ENCODE measurements around the gene CHCHD3.

The CHCHD3 gene

DNA sequence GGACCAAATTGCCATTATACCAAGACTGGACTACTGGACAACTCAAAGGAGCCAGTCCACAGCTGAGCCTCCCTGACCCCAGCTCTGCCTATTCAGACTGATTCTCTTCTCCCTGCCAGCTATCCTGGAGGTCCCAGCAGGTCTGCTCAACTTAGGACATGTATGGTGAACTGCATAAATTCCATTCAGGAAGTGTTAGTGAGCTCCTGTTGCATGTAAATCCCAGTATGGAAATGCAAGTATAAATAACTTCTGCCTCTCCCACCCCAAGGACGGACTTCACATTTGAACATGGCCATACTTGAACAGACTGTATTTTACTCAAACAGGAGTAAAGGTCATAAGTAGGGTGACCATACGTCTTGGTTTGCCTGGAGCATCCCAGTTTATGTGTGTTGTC lies 128.4 kb downstream of the CHCHD3 start:
- no peak for TF ChIP-seq CTCF (IDR thresholded peaks at IDR 0.05; ENCODE audit: insufficient read depth, low read length, poor library complexity, severe bottlenecking)
- Histone ChIP-seq H3K4me3 (replicated peaks; ENCODE audit: low read depth, low read length) (no peak overlapping the region), H3K27me3 (replicated peaks; ENCODE audit: control insufficient read depth, insufficient read depth, low read length) (no peaks in the 10 kb centered on the region), H3K36me3 (ENCODE audit: control insufficient read depth, insufficient read depth, low read length) (no peaks in the 10 kb centered on the region)
- no peak for DNase-seq (ENCODE audit: extremely low read depth, insufficient read length)

- Histone ChIP-seq H3K36me3 (ENCODE audit: control insufficient read depth, insufficient read depth, low read length) (no peaks in the 10 kb centered on the region), H3K4me3 (replicated peaks; ENCODE audit: low read depth, low read length) (no peak overlapping the region), H3K27me3 (replicated peaks; ENCODE audit: control insufficient read depth, insufficient read depth, low read length) (no peaks in the 10 kb centered on the region)
- no peak for TF ChIP-seq CTCF (IDR thresholded peaks at IDR 0.05; ENCODE audit: insufficient read depth, low read length, poor library complexity, severe bottlenecking)
- DNase-seq (ENCODE audit: extremely low read depth, insufficient read length) = no peak
Observed at GRCh38 chr7:132950725-132951124, 131.2 kb downstream of the CHCHD3 start.

DNA sequence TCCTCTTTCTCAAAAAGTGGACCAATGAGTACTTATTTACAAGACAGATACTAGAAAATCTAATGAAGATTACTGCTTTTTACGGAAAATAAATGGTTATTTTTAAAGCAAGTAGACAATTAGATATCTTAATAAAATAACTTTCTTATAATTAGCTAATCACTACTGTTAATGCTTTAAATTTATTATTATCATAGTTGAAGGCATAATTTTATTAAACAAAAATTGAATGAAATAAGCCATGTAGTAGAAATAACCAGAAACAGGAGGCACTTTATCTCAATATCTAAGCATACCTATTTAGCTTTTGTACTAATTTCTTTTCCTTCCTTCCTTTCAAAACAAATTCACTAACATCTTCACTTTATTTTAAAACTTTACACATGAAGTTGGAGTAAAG lies 134.9 kb downstream of the CHCHD3 start:
- H3K27me3 ChIP-seq (replicated peaks; ENCODE audit: control insufficient read depth, insufficient read depth, low read length) = no peaks in the 10 kb centered on the region
- no peak for TF ChIP-seq CTCF (IDR thresholded peaks at IDR 0.05; ENCODE audit: insufficient read depth, low read length, poor library complexity, severe bottlenecking)
- H3K4me3 ChIP-seq (replicated peaks; ENCODE audit: low read depth, low read length) = no peak overlapping the region
- DNase-seq (ENCODE audit: extremely low read depth, insufficient read length) = no peak
- H3K36me3 ChIP-seq (ENCODE audit: control insufficient read depth, insufficient read depth, low read length) = no peaks in the 10 kb centered on the region

DNA sequence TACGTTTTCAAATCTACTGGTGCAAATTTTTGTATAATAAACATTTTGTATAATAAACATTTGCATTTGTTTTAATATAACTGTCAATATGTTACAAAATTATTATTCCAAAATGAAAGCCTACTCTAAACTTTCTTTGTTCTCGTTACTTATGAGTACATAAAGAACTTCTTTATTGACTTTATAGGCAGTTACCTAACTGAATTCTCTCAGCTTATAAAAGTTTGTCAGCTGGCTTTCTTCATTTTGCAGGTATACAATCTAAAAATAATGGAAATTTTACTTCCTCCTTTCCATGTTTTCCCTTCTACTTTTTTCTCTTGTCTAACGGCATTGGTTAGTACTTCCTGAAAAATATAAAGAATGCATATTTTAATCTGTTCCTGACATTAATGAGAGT lies 137.1 kb downstream of the CHCHD3 start:
- TF ChIP-seq CTCF (IDR thresholded peaks at IDR 0.05; ENCODE audit: insufficient read depth, low read length, poor library complexity, severe bottlenecking) = no peak
- Histone ChIP-seq H3K36me3 (ENCODE audit: control insufficient read depth, insufficient read depth, low read length) (no peaks in the 10 kb centered on the region), H3K4me3 (replicated peaks; ENCODE audit: low read depth, low read length) (no peak overlapping the region), H3K27me3 (replicated peaks; ENCODE audit: control insufficient read depth, insufficient read depth, low read length) (no peaks in the 10 kb centered on the region)
- no peak for DNase-seq (ENCODE audit: extremely low read depth, insufficient read length)

DNA sequence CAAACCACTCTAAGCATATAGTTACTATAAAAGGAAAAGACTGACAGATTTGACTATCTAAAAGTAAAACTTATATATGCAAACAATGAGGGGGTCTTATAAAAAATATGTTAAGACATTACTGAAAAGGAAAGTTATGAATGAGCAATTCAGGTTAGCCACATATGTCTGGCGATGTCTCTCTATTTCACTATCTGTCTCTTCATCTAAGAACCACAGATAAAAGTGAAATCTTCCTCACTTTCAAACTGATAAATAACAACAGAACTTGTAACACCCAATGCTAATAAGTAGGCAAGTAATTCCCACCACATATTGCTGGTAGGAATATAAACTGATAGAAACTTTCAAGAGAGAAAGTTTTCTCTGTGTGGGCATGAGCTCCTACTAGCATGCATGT lies 138.2 kb downstream of the CHCHD3 start:
- TF ChIP-seq CTCF (IDR thresholded peaks at IDR 0.05; ENCODE audit: insufficient read depth, low read length, poor library complexity, severe bottlenecking) = no peak
- no peak for DNase-seq (ENCODE audit: extremely low read depth, insufficient read length)
- no peak overlapping the region for H3K4me3 ChIP-seq (replicated peaks; ENCODE audit: low read depth, low read length)
- H3K36me3 ChIP-seq (ENCODE audit: control insufficient read depth, insufficient read depth, low read length) = no peaks in the 10 kb centered on the region
- no peaks in the 10 kb centered on the region for H3K27me3 ChIP-seq (replicated peaks; ENCODE audit: control insufficient read depth, insufficient read depth, low read length)

GRCh38 chr7:132942701-132943100 lies 139.2 kb downstream of the CHCHD3 start:
- 0 out of 2 replicates have a peak, but pooled peaks cover 2% of the 10 kb centered on the region for H3K36me3 ChIP-seq (ENCODE audit: control insufficient read depth, insufficient read depth, low read length)
- DNase-seq (ENCODE audit: extremely low read depth, insufficient read length) = no peak

More at GRCh38 chr7:132942701-132943100, 139.2 kb downstream of the CHCHD3 start:
- Histone ChIP-seq H3K27me3 (replicated peaks; ENCODE audit: control insufficient read depth, insufficient read depth, low read length) (no peaks in the 10 kb centered on the region), H3K4me3 (replicated peaks; ENCODE audit: low read depth, low read length) (no peak overlapping the region)
- no peak for TF ChIP-seq CTCF (IDR thresholded peaks at IDR 0.05; ENCODE audit: insufficient read depth, low read length, poor library complexity, severe bottlenecking)

Data from GM06990 (cell line).